GM12878 (cell line): ENCODE results near the gene ITGB8. TPM values are rescaled to one million over a fixed set of nuclear protein-coding genes. Genes with fewer than 3 reads are reported as not detected.

Experiments
- DPF2 ChIP-seq: fragments of 450-650 bp; IDR thresholded peaks from 2 replicates; pipeline ENCODE4 v1.6.1; 2017; ENCODE audit warnings: mild to moderate bottlenecking
- E2F4 ChIP-seq: IDR thresholded peaks from 2 replicates; pipeline ENCODE4 v1.6.1; 2012; ENCODE audit warnings: low read depth, low read length, improper control_type of control experiment
- ESRRA ChIP-seq: IDR thresholded peaks from 2 replicates; pipeline ENCODE4 v1.6.1; 2012; ENCODE audit warnings: mild to moderate bottlenecking, low read length, improper control_type of control experiment
- IKZF2 ChIP-seq, 2 experiments: fragments of 450-650 bp; IDR thresholded peaks; 2 replicates each; pipeline ENCODE4 v1.6.1; 2017; ENCODE audit warnings: mild to moderate bottlenecking in 2 of 2, moderate library complexity in 2 of 2
- IRF4 ChIP-seq: IDR thresholded peaks from 2 replicates; pipeline ENCODE4 v1.6.1; 2011; ENCODE audit warnings: low read depth, low read length
- MEF2A ChIP-seq: IDR thresholded peaks from 2 replicates; pipeline ENCODE4 v1.6.1; 2011; ENCODE audit warnings: low read depth, mild to moderate bottlenecking, low read length, moderate library complexity; ENCODE audit not compliant: insufficient read depth
- MXI1 ChIP-seq: fragments of 150-350 bp; IDR thresholded peaks from 2 replicates; pipeline ENCODE4 v1.6.1; 2011; ENCODE audit warnings: low read depth, mild to moderate bottlenecking, inconsistent platforms, low read length, improper control_type of control experiment
- NFYB ChIP-seq: IDR thresholded peaks from 2 replicates; pipeline ENCODE4 v1.6.1; 2011; ENCODE audit warnings: low read depth, mild to moderate bottlenecking, low read length, improper control_type of control experiment, moderate library complexity; ENCODE audit not compliant: insufficient read depth
- POLR2AphosphoS2 ChIP-seq: IDR thresholded peaks from 2 replicates; pipeline ENCODE4 v1.6.1; 2011; ENCODE audit warnings: low read depth, mild to moderate bottlenecking, low read length, improper control_type of control experiment, moderate library complexity
- POLR2AphosphoS5 ChIP-seq: IDR thresholded peaks from 2 replicates; pipeline ENCODE4 v1.6.1; 2011; ENCODE audit warnings: mild to moderate bottlenecking, low read length, inconsistent platforms
- POU2F2 ChIP-seq: IDR thresholded peaks from 3 replicates; pipeline ENCODE4 v1.6.1; 2011; ENCODE audit warnings: low read depth, mild to moderate bottlenecking, low read length, borderline replicate concordance
- REST ChIP-seq: IDR thresholded peaks from 2 replicates; pipeline ENCODE4 v1.6.1; 2012; ENCODE audit warnings: mild to moderate bottlenecking, low read depth, low read length
- SIN3A ChIP-seq: IDR thresholded peaks from 2 replicates; pipeline ENCODE4 v1.6.1; 2012; ENCODE audit warnings: low read depth, low read length, improper control_type of control experiment
- SMC3 ChIP-seq: IDR thresholded peaks from 2 replicates; pipeline ENCODE4 v1.6.1; 2011; ENCODE audit warnings: low read length, improper control_type of control experiment, borderline replicate concordance
- SRF ChIP-seq, 2 experiments: IDR thresholded peaks; 2 replicates each; pipeline ENCODE4 v1.6.1; 2011; ENCODE audit warnings: low read depth in 2 of 2, low read length in 2 of 2, mild to moderate bottlenecking in 1 of 2, moderate library complexity in 1 of 2
- TCF3 ChIP-seq: IDR thresholded peaks from 2 replicates; pipeline ENCODE4 v1.6.1; 2012; ENCODE audit warnings: low read depth, mild to moderate bottlenecking, low read length, borderline replicate concordance; ENCODE audit not compliant: insufficient read depth
- ZNF622 ChIP-seq: fragments of 450-650 bp; IDR thresholded peaks from 2 replicates; pipeline ENCODE4 v1.6.1; 2017; ENCODE audit warnings: mild to moderate bottlenecking, inconsistent platforms
- polyA plus RNA-seq, 11 experiments: library from polyadenylated mRNA; depleted of rRNA in 4 of 11; unstranded in 6 of 11; stranded (reverse) in 5 of 11; fragments of >200 nt; fragmentation: Nextera tagmentation in 4 of 11; fragmentation: Illumina TruSeq in 1 of 11; extraction: Ambion mirVana in 4 of 11; extraction: Trizol in 1 of 11; gene quantifications; 1 replicate in 1 of 11; 2 replicates in 10 of 11; pipeline versions ENCODE4 v1.2.1 to v1.2.3, GENCODE V29; 2011 to 2016; ENCODE audit warnings: inconsistent platforms in 2 of 11, missing spikeins in 2 of 11, low read depth in 1 of 11
- total RNA-seq, 4 experiments: library from RNA; depleted of rRNA in 3 of 4; stranded (reverse); fragments of >200 nt in 3 of 4; fragmentation: Illumina TruSeq in 1 of 4; extraction: Trizol in 1 of 4; gene quantifications; 2 replicates each; pipeline versions ENCODE4 v1.2.1 to v1.2.3, GENCODE V29; 2013 to 2021
- TF ChIP-seq, protein P1 (sequence below), 3 experiments: IDR thresholded peaks in 2 of 3; conservative IDR thresholded peaks in 1 of 3; 2 replicates each; pipeline ENCODE4 v1.5.1; 2011; ENCODE audit warnings: low read depth in 3 of 3, low read length in 3 of 3, mild to moderate bottlenecking in 3 of 3, control low read depth in 2 of 3, moderate library complexity in 2 of 3, inconsistent platforms in 1 of 3, mixed read lengths in 1 of 3; ENCODE audit not compliant: control insufficient read depth in 2 of 3, insufficient read depth in 1 of 3; ENCODE audit errors: extremely low read depth in 1 of 3
- TF ChIP-seq, protein P2 (sequence below): fragments of 450-650 bp; IDR thresholded peaks from 2 replicates; pipeline ENCODE4 v1.6.1; 2017; ENCODE audit warnings: antibody characterized with exemption, mild to moderate bottlenecking, moderate library complexity

ITGB8 gene
- total and polyA plus RNA-seq, 10 of the 15 experiments (the other 5 are each of a cell fraction or from before 2014, with no cell fraction given): 0.37 to 26.2 (median 1.5) TPM

DNA sequence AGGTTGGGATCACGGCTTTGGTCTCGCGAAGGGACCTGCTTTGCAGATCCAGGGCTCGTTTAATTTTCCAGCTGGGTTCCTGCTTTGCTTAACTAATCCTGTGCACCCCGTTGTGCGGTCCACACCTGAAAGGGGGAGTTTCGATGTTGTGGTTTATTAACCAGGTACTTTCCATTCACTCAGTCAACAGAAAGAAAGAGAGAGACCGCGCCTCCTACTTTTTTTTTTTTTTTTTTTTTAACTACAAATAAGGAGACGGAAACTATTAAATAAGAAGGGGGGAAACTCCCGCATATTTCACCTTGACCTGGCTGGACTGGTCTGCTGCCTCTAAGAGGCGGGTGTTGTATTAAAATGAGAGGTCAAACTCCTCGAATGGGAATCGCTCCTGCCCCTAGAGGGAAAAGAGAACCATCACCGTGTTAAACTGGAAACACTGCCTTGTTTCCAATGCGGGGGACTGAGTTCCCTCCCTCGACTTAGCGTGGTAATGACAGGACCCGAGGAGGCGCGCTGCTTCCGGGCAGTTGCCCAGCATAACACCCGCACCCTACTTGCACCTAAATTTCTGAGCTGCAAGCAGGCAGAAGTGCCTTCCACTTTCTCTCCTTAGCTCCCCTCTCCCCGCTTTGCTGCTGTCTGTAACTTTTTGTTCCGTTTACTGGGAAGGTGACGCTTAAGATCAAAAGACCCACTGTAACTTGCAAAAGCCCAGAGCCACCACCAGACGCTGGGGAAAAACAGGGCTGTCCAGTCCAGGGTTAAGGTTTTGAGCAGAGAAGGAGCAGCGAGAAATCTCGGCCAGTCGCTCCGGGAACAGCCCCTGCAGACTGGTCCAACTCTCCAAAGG is 1.1 kb upstream of the ITGB8 start (continued):
- TF ChIP-seq REST (no peak), IKZF2 (IDR thresholded peaks at IDR 0.05) (peak; percentile 93), DPF2 (peak; percentile 73), MEF2A (peak; percentile 76), POU2F2 (peak; percentile 71; the same call in 2 of the 3 replicates), NFYB (no peak), SMC3 (peak; percentile 16; the same call in 1 of the 2 replicates), E2F4 (no peak), IRF4 (0 out of 2 replicates have a peak, but pooled peaks have one; percentile 17), SRF (IDR thresholded peaks at IDR 0.05; ENCODE audit: low read depth in 2 of 2, low read length in 2 of 2) (peak in 1 of 2 experiments; percentile 52; a peak in 1 of 4 replicates), ZNF622 (no peak), POLR2AphosphoS5 (peak; percentile 73), POLR2AphosphoS2 (peak; percentile 45; the same call in 1 of the 2 replicates), MXI1 (0 out of 2 replicates have a peak, but pooled peaks have one; percentile 65), ESRRA (peak; percentile 66; the same call in 1 of the 2 replicates), SIN3A (peak; percentile 56; the same call in 1 of the 2 replicates), TCF3 (0 out of 2 replicates have a peak, but pooled peaks have one; percentile 22)
- TF ChIP-seq, protein P1, sequence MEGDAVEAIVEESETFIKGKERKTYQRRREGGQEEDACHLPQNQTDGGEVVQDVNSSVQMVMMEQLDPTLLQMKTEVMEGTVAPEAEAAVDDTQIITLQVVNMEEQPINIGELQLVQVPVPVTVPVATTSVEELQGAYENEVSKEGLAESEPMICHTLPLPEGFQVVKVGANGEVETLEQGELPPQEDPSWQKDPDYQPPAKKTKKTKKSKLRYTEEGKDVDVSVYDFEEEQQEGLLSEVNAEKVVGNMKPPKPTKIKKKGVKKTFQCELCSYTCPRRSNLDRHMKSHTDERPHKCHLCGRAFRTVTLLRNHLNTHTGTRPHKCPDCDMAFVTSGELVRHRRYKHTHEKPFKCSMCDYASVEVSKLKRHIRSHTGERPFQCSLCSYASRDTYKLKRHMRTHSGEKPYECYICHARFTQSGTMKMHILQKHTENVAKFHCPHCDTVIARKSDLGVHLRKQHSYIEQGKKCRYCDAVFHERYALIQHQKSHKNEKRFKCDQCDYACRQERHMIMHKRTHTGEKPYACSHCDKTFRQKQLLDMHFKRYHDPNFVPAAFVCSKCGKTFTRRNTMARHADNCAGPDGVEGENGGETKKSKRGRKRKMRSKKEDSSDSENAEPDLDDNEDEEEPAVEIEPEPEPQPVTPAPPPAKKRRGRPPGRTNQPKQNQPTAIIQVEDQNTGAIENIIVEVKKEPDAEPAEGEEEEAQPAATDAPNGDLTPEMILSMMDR (IDR thresholded peaks at IDR 0.05 in 2 of 3, conservative IDR thresholded peaks at IDR 0.05 in 1 of 3; ENCODE audit: control insufficient read depth in 2 of 3, extremely low read depth in 1 of 3, insufficient read depth in 1 of 3, low read depth in 3 of 3, low read length in 3 of 3): peak in 1 of 3 experiments; percentile 15; a peak in 1 of 6 replicates
- TF ChIP-seq, protein P2, sequence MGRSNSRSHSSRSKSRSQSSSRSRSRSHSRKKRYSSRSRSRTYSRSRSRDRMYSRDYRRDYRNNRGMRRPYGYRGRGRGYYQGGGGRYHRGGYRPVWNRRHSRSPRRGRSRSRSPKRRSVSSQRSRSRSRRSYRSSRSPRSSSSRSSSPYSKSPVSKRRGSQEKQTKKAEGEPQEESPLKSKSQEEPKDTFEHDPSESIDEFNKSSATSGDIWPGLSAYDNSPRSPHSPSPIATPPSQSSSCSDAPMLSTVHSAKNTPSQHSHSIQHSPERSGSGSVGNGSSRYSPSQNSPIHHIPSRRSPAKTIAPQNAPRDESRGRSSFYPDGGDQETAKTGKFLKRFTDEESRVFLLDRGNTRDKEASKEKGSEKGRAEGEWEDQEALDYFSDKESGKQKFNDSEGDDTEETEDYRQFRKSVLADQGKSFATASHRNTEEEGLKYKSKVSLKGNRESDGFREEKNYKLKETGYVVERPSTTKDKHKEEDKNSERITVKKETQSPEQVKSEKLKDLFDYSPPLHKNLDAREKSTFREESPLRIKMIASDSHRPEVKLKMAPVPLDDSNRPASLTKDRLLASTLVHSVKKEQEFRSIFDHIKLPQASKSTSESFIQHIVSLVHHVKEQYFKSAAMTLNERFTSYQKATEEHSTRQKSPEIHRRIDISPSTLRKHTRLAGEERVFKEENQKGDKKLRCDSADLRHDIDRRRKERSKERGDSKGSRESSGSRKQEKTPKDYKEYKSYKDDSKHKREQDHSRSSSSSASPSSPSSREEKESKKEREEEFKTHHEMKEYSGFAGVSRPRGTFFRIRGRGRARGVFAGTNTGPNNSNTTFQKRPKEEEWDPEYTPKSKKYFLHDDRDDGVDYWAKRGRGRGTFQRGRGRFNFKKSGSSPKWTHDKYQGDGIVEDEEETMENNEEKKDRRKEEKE: no peak
